ENCODE results near the gene TAS2R7. TPM values are rescaled to one million over a fixed set of nuclear protein-coding genes. Genes with fewer than 3 reads are reported as not detected.

TAS2R7 gene
- total and polyA plus RNA-seq, 2 donors (not counting 3 experiments of a cell fraction or from before 2014, with no cell fraction given): not detected

DNA sequence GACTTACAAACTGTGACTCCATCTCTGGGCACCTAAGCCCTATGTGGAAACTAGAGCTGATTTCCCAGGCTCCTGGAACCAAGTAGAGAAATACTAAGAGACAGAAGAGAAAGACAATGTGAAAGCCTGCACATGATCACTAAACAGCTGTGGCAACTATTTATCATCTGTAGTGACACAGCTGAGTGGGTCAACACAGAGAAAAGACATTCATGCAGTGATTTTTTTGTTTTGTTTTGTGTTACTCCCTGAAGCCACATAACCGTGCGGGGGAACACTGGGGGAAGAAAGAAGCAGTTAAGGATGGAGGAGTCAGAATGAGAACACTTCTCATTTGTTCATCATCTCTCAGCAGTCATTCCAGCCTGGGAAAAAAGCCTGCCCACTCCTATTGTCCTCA, 45.3 kb upstream of the TAS2R7 start:
- H3K9me3 ChIP-seq (replicated peaks; ENCODE audit: control insufficient read depth, insufficient read depth, low read length): no peaks in the 10 kb centered on the region
- no peaks in the 10 kb centered on the region for H3K9me1 ChIP-seq (replicated peaks; ENCODE audit: control insufficient read depth, extremely low read depth, insufficient read depth, low read length)
- intact Hi-C loops (cut with micrococcal nuclease) (no loop called here), dilution Hi-C loops (cut with MboI; ENCODE audit: extremely low pct_ligation_motif_present, low sequenced_read_pairs) (no loop called here)
- no peaks in the 10 kb centered on the region for H4K20me1 ChIP-seq (replicated peaks; ENCODE audit: control insufficient read depth, extremely low read depth, insufficient read depth, low read length)
- H3K79me2 ChIP-seq (ENCODE audit: control insufficient read depth, insufficient read depth, low read length): no peaks in the 10 kb centered on the region
- DNase-seq (ENCODE audit: low read depth, low spot score): no peak
- H3K4me2 ChIP-seq (ENCODE audit: insufficient read depth, low read length): no peak overlapping the region
- H2AFZ ChIP-seq (ENCODE audit: low read depth, low read length): no peak overlapping the region
- no peak for FAIRE-seq
- no peak overlapping the region for H3K4me3 ChIP-seq (replicated peaks in 1 of 3; ENCODE audit: insufficient read depth in 1 of 3, low read depth in 1 of 3, low read length in 3 of 3)
- H3K9ac ChIP-seq (replicated peaks; ENCODE audit: extremely low read depth, insufficient read depth, low read length): no peak overlapping the region
- ChIA-PET CTCF (no interaction called here), POLR2A (no interaction called here)
- TF ChIP-seq MYC (IDR thresholded peaks at IDR 0.05; ENCODE audit: low read depth, low read length) (no peak), FOS (IDR thresholded peaks at IDR 0.05; ENCODE audit: borderline replicate concordance, insufficient read depth, low read length) (no peak), POLR2A (IDR thresholded peaks at IDR 0.05; ENCODE audit: low read depth, low read length) (no peak), EZH2 (IDR thresholded peaks at IDR 0.05; ENCODE audit: borderline replicate concordance, low read depth, low read length, severe bottlenecking) (no peak), POLR2AphosphoS5 (IDR thresholded peaks at IDR 0.05; ENCODE audit: insufficient read depth, low read depth, low read length) (no peak), JUN (IDR thresholded peaks at IDR 0.05; ENCODE audit: borderline replicate concordance, insufficient read depth, insufficient read length, low read depth) (no peak), GATA2 (IDR thresholded peaks at IDR 0.05; ENCODE audit: insufficient read depth, insufficient read length, low read depth, low read length) (no peak)
- TF ChIP-seq, protein P1, sequence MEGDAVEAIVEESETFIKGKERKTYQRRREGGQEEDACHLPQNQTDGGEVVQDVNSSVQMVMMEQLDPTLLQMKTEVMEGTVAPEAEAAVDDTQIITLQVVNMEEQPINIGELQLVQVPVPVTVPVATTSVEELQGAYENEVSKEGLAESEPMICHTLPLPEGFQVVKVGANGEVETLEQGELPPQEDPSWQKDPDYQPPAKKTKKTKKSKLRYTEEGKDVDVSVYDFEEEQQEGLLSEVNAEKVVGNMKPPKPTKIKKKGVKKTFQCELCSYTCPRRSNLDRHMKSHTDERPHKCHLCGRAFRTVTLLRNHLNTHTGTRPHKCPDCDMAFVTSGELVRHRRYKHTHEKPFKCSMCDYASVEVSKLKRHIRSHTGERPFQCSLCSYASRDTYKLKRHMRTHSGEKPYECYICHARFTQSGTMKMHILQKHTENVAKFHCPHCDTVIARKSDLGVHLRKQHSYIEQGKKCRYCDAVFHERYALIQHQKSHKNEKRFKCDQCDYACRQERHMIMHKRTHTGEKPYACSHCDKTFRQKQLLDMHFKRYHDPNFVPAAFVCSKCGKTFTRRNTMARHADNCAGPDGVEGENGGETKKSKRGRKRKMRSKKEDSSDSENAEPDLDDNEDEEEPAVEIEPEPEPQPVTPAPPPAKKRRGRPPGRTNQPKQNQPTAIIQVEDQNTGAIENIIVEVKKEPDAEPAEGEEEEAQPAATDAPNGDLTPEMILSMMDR (IDR thresholded peaks at IDR 0.05; ENCODE audit: extremely low read depth in 1 of 2, insufficient read depth in 1 of 2, low read depth in 1 of 2, low read length in 2 of 2): no peak
- TF ChIP-seq, protein P2, sequence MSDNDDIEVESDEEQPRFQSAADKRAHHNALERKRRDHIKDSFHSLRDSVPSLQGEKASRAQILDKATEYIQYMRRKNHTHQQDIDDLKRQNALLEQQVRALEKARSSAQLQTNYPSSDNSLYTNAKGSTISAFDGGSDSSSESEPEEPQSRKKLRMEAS (IDR thresholded peaks at IDR 0.05; ENCODE audit: insufficient read depth, insufficient read length): no peak
- H3K4me1 ChIP-seq (ENCODE audit: control insufficient read depth, extremely low read depth, insufficient read depth, low read length): no peaks in the 10 kb centered on the region
- H3K27ac ChIP-seq (ENCODE audit: insufficient read depth, low read depth, low read length): no peak overlapping the region
- no peaks in the 10 kb centered on the region for H3K36me3 ChIP-seq (ENCODE audit: control insufficient read depth in 2 of 2, extremely low read depth in 1 of 2, insufficient read depth in 2 of 2, low read length in 2 of 2)
- no peaks in the 10 kb centered on the region for H3K27me3 ChIP-seq (ENCODE audit: control insufficient read depth in 2 of 2, insufficient read depth in 2 of 2, low read length in 2 of 2)
- BruUV-seq (replicated peaks): no TSS peak
